ENCODE data around the gene CYP20A1.
"Not testable (repeated sequence)": the region's sequence is repeated elsewhere in the genome, so short reads cannot be mapped to it uniquely, and the experiment has no call there.

CYP20A1 gene, protein sequence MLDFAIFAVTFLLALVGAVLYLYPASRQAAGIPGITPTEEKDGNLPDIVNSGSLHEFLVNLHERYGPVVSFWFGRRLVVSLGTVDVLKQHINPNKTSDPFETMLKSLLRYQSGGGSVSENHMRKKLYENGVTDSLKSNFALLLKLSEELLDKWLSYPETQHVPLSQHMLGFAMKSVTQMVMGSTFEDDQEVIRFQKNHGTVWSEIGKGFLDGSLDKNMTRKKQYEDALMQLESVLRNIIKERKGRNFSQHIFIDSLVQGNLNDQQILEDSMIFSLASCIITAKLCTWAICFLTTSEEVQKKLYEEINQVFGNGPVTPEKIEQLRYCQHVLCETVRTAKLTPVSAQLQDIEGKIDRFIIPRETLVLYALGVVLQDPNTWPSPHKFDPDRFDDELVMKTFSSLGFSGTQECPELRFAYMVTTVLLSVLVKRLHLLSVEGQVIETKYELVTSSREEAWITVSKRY

DNA sequence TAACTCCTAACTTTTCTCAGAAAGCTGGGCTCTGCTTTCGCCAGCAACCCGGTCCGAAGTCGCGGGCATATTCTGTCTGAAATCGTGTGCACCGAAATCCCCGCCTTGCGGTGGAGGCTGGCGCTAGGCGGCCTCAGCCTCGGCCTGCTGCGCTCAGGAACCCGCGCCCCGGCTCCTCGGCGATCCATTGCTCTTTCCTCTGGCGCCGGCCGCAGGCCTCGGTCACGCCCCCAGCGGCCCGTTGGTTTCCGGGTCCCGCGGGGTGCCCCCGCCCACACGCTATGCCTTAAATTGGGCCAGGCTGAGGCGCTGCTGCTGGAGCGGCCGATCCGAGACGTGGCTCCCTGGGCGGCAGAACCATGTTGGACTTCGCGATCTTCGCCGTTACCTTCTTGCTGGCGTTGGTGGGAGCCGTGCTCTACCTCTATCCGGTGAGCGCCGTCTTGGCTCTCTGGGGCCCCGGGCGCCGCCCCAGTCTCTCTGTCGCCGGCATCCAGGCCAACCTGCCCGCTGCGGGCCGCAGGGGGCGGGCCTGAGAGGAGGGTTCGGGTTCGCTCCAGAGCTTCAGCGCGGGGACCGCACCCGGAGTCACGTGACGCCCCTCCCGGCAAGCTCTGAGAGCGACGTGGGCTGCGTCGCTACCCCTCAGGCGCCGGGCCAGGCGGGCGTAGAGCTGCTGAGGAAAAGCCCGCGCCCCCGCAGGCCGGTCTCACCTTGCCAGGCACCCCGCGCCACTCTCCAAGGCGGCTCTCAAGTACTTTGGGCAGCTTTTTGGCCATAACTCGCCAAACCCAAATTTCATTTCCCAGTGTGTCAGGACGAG, at the start of gene CYP20A1:
TSS of gene CYP20A1 (plus strand) at position 315 of the 823 bp plus-strand sequence. CDS start at position 360, 45 bp downstream.
- peak; percentile 99 for DNase-seq

DNA sequence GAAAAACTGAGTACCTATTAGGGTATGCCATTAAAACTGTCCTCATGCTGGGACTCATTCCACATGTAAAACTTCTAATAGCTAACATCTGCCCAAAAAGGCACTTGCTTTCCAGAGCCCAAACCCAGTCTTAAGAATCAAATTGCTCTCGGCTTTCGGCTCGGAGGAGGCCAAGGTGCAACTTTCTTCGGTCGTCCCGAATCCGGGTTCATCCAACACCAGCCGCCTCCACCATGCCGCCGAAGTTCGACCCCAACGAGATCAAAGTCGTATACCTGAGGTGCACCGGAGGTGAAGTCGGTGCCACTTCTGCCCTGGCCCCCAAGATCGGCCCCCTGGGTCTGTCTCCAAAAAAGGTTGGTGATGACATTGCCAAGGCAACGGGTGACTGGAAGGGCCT, 48.3 kb upstream of the CYP20A1 start:
- DNase-seq, result not testable (repeated sequence)

DNA sequence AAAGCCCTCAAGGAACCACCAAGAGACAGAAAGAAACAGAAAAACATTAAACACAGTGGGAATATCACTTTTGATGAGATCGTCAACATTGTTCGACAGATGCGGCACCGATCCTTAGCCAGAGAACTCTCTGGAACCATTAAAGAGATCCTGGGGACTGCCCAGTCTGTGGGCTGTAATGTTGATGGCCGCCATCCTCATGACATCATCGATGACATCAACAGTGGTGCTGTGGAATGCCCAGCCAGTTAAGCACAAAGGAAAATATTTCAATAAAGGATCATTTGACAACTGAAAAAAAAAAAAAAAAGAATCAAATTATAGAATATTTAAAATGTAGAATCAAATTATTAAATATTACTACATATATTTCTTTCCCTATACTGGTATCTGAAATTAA, 47.8 kb upstream of the CYP20A1 start:
- DNase-seq, result not testable (repeated sequence)

DNA sequence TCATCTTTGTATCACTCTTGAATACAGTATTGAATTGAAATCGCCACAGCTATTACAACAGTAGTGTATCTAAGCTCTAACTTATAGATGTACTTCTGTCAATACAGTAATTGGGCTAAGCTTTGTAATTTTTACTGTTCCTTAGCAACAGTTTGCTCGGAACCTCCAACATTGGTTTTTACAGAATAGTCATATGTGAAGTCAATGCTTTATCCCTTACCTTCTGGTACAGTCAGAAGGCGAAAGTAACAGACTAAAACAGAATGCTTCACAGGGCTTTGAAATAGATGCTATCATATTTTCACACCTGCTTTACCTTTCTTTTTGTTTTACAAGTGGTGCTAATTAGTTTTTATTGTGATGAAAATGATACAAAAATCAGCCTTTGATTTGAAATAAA, 46.9 kb upstream of the CYP20A1 start:
- DNase-seq, result no peak

DNA sequence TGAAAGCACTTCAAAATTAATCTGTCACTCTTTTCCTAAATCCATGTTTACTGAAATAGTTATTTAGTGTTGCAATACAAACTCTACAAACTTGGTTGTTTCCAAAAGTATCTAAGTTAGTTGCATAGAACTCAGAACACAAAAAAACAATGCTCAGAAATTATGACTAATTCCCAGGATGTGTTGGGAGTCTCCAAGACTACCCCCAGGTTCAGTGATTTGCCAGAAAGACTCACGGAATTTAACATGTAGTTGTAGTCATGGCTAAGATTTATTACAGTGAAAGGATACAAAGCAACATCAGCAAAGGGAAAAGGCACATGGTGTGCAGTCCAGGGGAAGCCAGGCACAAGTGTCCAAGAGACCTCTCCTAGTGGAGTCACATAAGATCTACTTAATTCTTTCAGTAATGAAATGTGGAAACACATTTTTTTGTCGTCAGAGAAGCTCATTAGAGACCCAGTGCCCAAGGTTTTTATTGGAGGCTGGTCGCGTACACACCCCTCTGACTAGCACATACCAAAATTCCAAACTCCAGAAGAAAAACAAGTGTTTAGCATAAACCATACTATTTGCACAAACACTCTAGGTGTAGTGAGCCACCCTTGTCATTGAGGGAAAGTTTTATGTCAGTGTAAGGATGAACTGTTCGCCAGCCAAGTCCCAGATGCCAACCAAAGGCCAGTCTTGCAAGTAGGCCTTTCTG, 43.3 kb upstream of the CYP20A1 start:
- DNase-seq, result no peak

DNA sequence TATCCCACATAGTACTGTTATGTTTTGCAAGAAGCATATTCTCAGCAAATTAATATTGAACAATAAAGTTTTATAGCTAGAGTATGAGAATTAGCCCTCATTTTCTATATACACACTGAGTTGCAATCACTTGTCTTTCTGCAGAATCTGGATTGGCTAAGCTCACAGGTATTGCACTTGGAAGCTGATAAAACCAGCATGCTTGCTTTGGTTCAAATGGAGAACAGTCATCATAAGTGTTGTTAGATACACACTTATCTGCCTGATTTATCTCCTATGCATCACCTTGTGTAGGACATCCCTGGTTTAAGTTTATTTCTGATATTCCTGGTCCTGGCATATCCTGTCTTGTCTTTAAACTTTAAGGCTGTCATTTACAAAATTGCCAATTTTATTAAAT, 38.0 kb upstream of the CYP20A1 start:
- no peak for DNase-seq

DNA sequence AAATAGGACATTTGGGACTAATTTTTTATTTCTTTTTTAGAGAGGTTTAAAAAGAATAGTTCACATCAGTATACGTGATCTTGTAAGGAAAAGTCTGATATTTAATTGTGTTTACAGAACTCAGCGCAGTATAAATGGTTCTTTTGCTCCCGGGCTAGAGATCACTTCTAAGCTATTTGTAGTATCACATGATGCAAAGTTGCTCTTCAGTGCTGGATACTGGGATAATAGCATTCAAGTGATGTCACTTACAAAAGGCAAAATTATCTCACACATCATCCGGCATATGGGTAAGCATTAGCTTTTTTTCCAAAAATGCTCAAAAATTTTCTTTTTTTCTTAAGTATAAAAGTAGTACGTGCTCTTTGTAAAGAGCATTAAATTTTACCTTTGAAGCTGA, 37.4 kb upstream of the CYP20A1 start:
- peak; percentile 11 for DNase-seq

DNA sequence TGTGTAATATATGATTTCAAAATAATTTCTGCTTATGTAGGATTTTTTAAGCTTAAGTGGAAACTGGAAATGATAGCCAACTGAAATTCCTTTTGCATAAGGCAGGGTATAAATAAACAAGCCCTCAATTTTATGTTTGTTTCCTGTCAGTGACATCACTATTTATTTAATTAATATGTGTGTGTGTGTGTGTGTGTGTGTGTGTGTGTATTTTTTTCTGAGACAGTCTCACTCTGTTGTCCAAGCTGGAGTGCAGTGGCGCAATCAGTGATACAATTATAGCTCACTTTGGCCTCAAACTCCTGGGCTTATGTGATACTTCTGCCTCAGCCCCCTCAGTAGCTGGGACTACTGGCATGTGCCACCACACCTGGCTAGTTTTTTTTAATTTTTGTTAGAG, 29.3 kb upstream of the CYP20A1 start:
- DNase-seq, result no peak

DNA sequence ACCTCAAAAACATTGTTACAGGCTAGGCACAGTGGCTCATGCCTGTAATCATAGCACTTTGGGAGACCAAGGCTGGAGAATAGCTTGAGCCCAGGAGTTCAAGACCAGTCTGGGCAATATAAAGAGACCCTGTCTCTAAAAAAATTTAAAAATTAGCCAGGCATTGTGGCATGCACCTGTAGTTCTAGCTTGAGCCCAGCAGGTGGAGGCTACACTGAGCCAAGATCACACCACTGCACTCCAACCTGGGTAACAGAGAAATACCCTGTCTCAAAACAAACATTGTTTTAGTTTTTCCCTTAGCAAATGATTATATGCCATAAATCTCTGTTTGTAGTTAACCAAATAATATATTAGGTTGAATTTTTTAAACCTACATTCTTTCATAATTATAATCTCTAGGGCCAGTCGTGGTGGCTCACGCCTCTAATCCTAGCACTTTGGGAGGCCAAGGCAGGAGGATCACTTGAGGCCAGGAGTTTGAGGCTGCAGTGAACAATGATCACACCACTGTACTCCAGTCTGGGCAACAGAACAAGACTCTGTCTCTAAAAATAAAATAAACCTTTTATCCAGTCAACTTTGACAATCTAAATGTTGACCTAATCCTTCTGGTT, 13.3 kb upstream of the CYP20A1 start:
- DNase-seq, result peak; percentile 32

DNA sequence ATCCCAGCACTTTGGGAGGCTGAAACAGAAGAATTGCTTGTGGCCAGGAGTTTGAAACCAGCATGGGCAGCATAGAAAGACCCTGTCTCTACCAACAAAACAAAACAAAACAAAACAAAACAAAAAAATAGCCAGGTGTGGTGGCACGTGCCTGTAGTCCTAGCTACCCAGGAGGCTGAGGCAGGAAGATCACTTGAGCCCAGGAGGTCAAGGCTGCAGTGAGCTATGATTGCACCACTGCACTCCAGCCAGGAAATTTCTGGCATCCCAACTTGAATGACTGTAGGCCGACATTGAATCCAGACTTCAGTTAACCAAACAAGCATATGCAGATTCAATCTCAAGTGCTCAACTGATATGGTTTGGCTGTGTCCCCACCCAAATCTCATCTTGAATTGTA, 9.1 kb upstream of the CYP20A1 start:
- DNase-seq, result not testable (repeated sequence)

DNA sequence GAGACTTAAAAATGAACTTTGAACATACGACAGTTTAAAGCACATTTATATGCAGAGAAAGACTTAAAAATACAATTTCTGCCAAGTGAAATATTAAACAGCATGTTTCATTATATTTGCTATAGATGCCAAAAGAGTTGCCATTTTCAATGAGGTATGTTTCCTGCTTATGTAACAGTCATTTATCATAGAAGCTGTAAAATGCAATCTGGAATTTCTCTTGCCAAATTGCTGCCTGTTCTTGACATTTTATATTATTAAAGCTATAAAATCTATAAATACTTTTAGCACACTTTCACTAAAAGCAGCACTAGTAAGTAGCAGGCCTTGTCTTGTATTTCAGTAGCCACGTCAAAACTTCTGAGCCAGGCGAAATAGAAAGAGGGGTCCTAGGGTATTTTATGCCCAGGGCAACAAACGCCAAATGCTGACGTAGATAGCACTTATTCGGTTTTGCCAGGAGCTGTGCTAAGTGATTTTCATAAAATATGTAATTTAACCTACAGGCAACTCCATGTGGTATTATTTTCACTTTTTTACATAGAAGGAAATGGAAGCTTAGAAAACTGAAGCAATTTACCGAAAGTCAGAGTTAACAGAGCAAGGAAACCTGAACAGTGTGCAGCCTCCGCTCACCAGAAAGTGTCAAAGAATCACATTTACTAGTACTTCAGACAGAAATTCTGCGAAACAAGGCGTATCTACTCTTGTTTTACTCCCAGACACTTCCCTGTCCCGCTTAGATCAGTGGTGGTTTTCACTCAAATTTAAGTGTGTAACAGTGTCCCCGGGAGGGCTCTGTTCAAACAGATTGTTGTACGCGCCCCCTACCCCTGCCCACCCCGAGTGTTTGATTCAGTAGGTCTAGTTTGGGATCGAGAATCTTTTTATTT, 1.2 kb upstream of the CYP20A1 start:
- peak; percentile 33 for DNase-seq

DNA sequence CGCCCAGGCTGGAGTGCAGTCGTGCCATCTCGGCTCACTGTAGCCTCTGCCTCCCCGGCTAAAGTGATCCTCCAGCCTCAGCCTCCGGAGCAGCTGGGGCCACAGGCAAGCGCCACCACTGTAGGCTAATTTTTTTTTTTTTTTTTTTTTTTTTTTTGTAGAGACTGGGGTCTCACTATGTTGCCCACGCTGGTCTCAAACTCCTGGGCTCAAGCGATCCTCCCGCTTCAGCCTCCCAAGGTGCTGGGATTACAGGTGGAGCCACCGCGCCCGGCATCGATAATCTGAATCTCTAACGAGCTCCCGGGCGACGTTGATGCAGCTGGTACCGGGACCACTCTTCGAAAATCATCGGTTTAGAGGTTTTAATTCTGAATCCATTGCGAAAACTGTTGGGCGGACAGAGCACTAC, 520 bp upstream of the CYP20A1 start:
- DNase-seq, result no peak

DNA sequence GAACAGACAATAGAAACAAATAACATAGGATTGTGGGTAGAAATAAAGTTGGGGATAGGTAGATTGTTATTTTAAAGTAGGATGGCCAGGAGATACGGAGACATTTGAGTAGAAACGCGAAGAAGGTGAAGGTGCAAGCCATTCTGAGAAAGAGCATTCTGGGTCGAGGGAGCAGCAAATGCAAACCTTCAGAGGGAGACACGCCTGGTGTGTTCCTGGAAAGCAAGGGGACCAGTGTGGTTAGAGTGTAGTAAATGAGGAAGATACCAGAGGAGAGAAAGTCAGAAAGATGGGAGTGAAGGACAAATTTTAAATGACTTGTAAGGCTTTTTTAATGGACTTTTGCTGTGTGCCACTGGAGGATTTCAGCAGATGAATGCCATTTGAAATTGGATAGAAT, 1.7 kb downstream of the CYP20A1 start:
- no peak for DNase-seq

DNA sequence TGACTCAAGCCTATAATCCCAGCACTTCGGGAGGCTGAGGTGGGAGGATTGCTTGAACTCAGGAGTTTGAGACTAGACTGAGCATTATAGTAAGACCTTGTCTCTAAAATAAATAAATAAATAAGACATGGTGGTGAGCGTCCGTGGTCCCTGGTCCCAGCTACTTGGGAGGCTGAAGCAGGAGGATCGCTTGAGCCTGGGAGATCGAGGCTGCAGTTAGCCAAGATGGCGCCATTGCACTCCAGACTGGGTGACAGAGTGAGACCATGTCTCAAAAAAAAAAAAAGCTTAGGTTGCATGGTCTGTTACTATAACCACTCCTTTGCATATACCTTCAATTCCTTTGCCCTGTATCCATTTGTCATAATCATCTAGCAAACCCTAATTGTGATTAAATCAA, 3.7 kb downstream of the CYP20A1 start:
- DNase-seq, result no peak

DNA sequence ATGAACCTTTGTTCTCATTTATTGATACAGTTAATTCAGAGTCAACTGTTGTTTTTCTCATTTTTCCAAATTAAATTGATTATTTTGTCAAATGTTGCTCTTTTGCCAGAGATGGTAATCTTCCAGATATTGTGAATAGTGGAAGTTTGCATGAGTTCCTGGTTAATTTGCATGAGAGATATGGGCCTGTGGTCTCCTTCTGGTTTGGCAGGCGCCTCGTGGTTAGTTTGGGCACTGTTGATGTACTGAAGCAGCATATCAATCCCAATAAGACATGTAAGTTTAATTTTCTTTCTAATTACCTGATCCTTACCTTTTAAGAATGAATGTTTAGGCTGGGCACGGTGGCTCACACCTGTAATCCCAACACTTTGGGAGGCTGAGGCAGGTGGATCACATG, 7.8 kb downstream of the CYP20A1 start:
- DNase-seq, result no peak

DNA sequence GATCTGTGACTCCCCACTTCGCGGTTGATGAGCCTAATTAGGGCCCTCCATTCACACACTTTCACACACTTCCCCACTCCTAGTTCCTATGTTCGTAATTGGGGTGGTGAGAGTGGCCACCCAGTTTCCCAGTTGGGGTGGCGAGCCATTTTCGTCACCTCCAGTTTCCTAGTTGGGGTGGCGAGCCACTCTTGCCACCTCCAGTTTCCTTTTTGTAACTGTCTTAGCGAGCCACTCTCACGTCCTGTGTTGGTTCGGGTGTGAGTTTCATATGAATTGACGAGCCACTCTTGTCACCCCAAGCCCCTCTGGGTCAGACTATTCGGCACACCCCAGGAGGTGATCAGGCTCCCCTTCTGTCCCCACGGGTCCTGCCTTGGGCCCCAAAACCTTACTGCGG, 14.0 kb downstream of the CYP20A1 start:
- DNase-seq, result no peak

DNA sequence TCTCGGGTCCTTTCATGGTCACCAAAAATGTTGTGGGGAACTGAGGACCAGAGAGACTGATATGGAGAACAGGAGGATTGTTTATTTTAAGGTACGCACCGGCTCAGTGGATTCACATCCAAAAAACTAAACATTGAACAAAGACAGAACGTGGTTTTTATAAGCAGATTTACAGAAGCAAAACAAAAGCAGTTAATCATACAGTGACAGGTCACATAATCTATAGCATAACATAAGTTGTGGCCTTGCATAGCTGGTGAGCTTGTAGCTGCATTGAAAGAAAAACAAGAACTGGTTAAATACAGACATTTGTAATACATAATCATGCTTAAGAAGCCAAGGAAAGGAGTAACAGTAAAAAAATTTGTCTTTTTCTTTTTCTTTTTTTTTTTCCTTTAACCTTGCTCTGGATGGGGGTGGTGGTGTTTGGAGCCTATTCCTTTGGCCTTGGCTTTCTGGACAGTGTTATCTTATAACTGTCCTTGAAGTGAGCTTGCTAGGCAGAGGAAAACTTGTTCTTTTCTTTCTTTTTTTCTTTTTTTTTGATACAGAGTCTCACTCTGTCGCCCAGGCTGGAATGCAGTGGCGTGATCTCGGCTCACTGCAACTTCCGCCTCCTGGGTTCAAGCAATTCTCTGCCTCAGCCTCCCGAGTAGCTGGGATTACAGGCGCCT, 14.7 kb downstream of the CYP20A1 start:
- DNase-seq, result not testable (repeated sequence)

DNA sequence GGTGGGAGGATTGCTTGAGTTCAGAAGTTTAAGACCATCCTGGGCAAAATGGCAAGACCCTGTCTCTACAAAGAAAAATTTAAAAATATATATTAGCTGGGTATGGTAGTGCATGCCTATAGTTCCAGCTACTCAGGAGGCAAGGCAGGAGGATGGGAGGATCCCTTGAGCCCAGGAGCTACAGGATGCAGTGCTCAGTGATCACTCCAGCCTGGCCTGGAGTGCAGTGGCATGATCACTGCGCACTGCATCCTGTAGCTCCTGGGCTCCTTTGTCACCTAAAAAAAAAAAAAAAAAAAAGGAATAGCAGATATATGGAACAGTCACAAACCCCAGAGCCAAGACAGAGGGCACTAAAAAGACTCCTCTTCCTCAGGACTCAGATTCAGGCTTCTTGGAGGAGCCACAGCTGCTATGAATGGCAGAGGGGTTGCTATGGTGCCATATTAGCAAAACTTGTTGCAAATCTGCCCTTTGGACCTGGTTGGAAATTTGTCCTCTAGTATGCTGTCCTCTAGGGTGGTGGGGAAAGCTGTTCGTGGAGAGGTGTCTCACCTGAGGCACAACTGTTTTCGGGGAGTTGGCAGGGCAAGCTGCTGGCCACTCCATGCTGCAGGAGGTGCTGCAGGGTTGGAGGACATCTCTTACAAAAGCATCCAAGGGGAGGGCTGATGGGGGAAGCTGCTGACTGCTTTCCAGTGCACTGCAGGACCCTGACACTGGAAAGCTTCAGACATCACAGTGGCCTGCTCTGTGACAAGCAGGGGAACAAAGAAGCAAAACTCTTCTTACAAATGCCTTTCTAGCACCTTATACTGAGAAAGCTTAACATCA, 22.7 kb downstream of the CYP20A1 start:
- no peak for DNase-seq

DNA sequence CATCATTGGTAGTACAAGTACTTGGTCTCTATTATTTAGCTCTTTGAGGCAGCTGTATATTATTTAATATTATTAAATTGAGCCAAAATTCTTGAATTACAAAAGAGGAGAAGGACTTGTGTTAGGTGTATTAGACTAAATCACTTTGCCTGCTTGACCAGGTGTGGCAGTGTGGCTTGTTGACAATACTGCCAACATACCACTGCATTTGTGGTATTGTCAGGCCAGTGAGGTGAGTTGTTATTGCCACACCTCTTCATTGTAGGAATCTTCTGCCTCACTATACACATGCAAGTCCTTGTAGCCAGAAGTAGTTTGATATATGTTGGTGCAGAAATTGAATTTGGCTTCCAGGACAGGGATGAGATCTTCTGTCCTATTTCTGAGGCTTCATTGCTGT, 40.5 kb downstream of the CYP20A1 start:
- DNase-seq, result no peak

DNA sequence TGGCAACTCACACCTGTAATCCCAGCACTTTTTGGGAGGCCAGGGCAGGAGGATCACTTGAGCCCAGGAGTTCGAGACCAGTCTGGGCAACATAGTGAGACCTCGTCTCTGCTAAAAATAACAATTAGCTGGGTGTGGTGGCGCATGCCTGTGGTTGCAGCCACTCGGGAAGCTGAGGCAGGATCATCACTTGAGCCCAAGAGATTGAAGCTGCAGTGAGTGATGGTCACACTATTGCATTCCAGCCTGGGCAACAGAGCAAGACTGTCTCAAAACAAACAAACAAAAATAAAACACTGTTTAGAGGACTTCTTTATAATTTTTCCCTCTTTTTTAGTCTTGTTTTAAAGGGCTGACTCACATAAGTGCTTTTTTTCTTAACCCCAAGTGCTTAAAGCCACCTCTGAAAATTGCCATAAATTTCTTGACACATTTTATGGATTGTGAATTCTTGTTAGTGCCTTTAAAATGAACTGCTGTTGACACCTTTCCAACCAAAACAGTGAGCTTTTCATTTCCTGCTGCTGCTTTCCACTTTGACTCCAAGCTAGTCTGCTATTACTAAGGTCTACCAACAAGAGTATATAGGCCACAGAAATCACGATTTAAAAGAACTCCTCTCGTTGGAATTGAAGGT, 41.7 kb downstream of the CYP20A1 start:
- DNase-seq, result no peak
